CD4-positive, alpha-beta T cell treated with Interleukin-17A for 4 hours (primary cell): ENCODE results near the gene NADK.

Experiments used
- DNase-seq: peaks from one replicate; pipeline ENCODE4 v3.0.0-alpha.2; 2020; ENCODE audit warnings: mixed read lengths

The NADK gene, protein sequence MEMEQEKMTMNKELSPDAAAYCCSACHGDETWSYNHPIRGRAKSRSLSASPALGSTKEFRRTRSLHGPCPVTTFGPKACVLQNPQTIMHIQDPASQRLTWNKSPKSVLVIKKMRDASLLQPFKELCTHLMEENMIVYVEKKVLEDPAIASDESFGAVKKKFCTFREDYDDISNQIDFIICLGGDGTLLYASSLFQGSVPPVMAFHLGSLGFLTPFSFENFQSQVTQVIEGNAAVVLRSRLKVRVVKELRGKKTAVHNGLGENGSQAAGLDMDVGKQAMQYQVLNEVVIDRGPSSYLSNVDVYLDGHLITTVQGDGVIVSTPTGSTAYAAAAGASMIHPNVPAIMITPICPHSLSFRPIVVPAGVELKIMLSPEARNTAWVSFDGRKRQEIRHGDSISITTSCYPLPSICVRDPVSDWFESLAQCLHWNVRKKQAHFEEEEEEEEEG

DNA sequence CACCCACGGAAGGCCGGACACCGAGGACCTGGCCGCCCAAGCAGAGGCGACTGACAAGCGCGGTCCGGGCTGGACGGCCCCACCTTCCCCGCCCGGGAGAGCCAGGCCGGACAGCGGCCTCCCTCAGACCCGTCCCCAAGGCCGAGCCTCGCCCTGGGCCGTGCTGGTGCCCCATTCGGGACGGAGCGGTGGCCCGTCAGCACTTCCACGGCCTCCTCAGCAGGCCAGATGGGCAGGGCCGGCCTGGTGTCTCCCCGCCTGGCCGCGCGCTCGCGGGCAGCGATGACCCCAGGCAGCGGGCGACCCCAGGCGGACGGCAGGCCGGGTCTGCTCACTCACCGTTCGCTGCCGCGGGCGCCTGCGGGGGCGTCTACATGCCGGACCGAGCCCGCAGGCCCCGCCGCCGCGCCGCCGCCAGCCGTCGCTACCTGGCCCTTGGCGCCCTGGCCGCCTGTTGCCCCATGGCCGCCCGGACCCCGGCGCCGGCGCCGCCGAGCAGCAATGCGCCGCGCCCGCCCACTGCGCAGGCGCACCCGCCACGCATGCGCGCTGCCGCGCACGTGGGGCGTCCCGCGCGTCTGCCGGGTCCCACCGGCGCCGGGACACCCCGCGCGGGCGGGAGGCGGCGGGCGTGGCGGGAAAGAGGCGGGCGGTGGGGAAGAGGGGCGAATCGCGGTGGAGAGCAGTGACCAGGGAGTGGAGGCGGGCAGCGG, at the start of gene NADK:
Gene NADK (minus strand): TSS at position 521 of the 713 bp plus-strand sequence. CDS start 13,064 bp downstream, outside the sequence.
- peak; percentile 80 for DNase-seq

DNA sequence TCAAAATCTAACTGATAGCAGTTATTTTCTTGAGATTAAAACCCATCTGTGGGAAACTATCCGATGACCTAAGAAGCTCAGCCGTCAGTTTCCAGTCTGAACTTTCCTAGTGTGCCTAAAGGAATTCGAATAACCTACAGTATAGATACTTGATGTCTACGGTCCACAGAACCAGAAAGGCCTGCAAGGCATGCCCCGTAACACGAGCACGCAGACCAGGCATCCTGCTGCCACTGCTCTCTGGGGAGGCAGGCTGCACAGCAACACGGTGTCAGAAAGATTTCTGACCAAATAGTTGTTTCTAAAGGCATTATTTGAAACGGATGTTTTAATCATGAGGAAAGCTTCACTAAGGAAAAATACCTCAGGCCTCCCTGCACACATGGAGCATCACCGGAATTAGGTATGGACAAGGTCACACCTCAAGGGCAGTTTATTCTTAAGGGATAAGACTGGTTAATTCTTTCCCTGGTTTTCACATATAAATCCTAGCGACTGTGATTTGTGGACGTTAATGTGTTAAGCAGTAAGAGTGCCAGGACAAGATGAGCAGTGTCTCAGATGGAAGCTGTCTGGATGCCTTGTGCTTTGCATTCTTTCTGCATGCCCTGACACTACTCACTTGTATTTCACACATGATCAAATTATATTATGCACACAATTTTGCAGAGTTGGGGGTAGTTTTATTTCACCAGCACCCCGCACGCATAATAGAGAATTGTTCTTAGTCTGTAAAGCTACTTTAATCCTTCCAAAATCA, 49.0 kb upstream of the NADK start:
- no peak for DNase-seq

DNA sequence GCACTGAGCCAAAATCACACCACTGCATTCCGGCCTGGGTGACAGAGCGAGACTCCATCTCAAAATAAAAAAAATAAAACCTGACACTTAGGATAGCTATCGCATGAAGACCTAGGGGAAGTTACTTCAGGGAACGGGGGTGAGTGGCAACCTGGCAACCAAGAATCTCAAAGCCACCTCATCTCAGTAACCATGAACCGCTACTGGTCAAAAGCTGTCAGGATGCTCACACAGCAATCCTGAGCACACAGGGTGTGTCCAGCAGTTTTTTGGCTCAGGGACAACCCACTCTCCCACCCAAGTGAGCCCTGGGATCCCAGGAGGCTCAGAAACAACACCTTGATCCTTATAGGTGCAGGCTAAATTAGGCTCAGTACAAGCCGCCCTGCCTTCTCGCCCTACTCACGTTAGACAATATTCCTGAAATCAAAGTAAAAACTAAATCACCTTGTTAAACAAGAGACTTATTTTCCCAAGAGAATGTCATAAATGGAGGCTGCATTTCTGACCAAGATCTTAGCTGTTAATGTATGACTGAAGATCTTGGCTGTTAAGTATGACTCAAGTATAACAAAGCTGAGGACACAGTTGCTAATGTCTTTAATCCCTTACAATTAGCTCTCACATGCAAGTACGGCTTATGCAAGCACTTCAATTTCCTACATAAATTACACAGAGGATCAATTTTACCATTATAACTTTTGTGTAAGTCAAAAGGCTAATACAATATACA, 48.3 kb upstream of the NADK start:
- no peak for DNase-seq

DNA sequence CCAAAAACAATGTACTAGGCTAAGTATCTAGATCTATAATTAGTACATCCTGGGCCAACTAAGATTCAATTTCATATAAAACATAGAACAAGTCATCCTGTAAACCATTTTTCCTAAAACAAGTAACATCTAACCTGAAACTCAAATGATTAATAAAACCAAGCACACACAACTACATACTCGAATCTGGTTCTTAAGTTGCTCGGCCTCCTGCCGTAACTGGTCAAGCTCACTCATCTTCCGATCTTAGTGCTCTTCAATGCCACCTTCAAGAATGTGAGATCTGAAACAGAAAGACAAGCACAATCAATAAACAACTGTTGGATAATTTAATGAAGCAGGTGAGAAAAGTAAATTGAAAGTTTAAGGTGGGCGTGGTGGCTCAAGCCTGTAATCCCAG, 46.9 kb upstream of the NADK start:
- no peak for DNase-seq

DNA sequence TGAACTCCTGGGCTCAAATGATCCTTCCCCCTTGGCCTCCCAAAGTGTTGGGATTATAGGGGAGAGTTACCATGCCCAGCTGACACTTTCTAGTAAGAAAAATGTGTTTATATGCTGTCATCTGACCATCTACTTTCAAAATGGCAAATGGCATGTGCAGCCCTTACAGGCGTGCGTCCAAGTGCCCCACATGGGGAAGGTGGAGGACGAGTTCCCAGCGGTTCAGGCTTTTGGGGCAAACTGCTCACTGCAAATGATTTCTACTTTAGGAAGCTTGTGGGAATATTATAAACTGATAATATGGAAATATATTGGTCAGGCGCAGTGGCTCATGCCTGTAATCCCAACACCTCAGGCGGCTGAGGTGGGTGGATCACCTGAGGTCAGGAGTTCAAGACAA, 41.5 kb upstream of the NADK start:
- no peak for DNase-seq

DNA sequence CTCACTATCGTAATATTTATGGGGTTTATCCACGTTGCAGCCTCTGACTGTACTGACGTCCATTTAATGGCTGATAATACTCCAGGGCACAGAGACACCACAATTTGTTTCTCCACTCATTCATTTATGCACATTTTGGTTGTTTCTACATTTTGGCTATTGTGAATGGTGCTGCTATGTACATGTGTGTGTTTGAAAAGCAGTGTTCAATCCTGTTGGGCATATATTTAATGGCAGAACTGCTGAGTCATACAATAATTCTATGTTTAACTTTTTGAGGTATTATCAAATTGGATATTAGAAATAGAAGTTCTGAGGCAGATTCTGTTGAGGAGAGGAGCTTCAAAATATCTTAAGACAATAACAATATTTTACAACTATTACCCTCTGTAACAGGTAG, 39.0 kb upstream of the NADK start:
- DNase-seq = no peak

DNA sequence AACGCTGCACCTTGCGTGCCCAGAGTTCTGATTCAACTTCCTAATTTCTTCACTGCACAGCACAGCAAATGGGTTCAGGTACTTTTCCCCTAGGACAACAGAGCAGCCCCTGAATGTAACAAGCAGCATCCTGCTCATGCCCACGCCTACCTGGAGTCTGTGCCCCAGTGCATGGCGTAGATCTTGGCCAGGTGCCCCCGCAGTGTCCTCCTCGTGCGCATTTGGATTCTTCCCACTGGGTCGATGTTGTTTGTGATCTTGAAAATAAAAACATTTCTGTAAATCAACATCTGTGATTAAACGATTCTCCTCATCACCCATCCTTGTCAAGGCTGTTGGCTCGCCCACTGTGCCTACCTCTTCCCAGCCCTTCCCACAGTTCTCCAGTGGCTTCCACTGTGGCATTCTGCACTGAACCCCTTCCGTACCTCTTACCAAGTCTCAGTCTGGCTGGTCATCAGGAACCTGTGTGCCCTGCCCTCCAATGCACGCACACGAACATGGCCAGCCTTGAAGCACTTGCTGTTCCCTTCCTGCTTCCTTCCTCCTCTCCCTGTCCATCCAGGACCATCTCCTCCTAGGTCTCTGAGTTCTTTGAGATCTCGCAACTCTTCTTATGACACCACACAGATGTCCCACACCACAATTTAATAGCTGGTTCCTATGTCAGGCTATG, 37.5 kb upstream of the NADK start:
- no peak for DNase-seq

DNA sequence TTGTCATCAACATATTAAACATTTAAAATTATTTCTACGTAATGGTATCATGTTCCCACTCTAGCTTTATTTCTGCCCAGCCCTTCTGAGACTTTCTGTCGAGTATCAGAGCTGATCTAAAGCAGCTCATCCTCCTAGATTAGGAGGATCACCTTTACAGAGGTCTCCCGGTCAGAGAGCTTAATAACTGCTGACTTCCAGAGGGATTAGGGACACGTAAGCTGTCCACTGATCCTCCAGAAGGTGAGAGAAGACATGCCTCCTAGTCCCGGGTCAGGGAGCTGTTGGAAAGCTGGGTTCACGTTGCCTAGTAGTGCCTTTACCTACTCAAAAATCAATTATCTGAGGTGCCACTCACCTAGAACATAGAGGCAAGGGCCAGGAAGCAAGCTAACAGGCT, 31.2 kb upstream of the NADK start:
- DNase-seq = no peak

DNA sequence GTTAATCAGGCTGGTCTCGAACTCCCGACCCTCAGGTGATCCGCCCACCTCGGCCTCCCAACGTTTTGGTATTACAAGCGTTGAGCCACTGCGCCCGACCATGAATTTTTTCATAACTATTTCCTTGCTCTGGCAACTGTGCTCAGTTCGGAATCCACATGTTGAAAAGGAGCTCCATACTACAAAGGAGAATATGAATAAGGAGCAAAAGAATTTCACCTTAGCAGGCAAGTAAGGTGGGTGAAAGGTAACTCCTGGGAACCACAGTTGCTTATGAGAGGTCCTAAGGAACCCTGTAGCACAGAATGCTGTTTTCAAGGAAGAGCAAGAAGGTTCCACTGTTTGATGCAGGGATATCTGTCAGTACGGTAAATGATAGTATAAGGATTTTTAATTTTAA, 29.9 kb upstream of the NADK start:
- DNase-seq = no peak

DNA sequence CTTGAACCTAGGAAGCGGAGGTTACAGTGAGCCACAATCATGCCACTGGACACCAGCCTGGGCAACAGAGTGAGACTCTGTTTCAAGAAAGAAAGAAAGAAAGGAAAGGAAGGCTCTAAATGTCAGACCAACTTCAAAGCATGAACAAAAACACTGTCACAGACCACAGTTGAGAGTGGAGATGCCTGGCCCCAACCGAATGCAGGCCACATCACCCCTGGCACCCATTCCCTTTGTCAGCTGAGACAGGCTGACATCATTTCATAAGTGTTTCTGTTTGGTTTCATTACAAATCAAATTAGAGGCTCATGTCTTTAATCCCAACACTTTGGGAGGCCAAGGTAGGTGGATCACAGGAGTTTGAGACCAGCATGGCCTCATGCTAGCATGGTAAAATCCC, 28.6 kb upstream of the NADK start:
- DNase-seq = no peak

DNA sequence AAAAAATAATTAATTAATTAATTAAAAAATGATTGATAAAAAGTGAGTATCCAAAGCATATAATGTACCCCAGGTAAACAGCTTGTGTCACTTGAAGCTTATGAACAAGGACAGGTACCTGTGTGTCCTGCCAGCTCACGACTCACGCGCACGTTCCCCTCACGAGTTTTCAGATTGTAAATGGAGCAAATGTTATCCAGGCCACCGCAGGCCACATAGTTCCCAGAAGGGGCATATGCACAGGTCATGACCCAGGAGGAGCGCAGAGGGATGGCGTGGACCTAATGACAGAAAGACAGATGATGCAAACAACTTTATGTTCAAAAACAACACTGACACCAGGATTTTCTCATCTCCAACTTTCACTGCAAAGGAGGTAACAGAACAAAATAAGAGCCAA, 26.0 kb upstream of the NADK start:
- no peak for DNase-seq

DNA sequence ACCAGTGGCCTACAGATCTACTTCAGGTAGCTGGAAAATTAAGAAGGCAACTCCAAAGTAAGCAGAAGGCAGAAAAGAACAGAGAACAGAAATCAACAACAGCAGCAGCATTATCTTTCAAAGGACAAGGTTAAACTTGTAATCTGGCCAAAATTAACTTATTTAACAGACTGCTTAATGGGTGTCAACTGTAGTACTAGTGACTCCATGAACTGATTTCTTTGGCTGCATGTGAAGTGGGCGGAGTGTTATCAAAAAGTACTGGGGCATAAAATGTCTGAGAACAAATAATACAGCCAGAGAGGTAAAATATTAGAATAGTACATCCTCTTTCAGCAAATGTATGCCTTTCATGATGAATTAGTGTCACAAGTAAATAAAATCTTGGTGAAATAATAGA, 24.6 kb upstream of the NADK start:
- DNase-seq = no peak

DNA sequence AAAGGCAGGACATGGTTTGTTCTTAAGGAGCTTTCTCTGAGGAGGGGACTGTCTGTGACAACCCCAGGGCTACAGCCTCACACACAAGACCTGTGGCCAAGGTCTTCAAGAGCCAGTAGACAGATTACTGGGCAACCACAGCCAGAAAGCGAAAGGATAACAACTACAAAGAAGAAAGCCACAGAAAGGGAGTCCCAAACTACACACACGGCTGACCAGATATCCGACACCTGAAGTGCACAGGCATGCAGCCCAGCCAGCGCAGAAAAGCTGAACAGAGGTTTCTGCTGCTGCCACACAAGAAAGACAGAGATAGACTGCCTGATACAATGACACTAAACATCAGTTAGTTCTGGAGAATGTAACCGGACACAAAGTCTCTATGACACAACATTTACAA, 21.4 kb upstream of the NADK start:
- no peak for DNase-seq

DNA sequence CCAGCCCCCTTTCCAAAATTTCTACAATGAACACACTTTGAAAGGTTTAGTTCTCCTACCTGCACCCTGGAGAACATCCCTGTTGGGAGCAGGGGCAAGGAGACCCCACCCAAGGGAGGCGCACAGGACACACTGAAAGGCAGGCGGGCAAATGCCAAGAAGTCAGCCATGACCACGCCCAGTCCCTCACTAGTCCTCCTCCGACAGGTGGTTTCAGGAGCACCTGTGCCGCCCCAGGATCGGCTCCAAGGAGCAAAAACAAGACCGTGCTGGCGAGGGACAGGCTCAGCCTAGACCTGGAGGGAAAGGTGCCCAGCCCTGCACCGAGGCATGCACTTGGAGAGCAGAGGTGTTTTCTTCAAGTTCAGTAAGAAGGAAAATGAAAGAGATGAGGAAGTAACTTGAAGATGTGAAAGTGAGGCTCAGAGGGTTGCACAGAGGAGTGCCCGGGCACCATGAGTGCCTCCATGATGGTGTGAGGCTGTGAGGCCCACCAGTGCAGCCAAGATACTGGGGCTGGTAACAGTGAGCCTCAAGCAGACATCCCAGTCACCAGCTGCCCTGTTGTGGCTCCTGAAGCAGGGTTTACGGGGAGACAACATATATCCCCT, 19.6 kb upstream of the NADK start:
- no peak for DNase-seq

DNA sequence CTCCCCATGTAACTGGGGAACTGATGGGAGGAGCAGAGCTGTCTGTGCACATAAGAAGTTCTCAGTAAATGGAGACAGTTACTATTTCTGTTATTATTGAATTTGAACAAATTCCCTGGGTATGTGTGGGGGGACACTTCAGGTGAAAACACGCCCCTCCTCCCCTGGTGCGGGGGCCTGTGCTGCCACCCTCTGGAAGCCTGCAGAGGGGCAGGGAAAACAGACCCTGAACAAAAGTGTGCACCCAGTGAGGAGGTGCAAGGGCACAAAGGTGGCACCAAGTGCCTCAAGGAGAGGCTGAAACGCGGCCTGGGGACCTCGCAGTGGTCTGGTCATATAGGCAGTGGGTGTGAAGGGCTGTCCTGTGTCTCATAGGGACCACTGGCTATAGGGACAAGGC, 18.2 kb upstream of the NADK start:
- peak; percentile 33 for DNase-seq

DNA sequence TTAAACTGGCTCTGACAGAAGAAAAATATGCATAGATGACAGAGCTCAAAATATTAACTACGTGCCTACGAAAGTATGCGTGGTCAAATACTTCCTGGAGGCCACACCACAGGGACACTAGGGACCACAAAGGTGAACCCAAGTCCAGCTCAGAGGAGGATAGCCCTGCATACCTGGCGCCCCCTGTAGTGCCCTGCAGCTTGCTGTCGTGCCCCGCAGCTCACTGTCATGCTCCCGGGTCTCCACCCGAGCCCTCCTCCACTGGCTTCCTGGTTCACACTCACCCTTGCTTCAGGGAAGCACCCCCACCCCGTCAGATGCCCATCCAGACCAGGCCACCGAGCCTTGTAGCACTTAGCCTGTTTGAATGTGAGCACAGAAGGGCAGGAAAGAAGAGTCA, 16.7 kb upstream of the NADK start:
- no peak for DNase-seq

DNA sequence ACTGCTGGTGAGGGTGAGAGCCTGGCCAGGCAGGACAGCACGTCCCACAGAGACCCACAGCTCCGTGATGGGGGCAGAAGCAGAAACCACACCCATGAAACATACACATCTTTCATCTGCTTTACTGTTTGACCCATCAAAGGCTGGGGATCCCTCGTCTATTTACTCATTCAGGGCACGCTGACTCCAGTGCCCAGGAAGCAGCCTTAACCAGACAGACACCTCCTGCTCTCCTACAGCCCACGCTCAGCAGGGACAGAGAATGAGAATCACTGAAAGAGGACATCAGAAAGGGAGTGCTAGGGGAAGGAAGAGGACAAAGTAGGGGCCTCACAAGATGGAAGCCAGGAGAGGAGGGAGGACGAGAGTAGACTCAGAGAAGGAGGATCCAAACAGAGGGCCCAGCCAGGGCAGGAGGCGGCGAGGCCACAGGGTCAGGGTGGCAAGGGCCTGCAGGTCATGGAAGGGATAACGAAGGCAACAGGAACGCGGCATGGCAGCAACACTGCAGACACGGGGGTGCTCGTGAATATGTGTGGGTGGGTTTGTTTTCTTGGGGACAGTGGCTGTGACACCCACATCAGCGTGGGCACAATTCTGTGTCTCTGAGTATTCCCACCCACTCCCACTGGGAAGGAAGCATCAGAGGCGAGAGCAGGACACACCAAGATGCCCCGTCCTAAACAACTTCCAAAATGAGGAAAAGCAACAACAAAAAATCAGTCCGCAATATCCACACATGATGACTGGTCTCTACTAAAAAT, 15.4 kb upstream of the NADK start:
- no peak for DNase-seq

DNA sequence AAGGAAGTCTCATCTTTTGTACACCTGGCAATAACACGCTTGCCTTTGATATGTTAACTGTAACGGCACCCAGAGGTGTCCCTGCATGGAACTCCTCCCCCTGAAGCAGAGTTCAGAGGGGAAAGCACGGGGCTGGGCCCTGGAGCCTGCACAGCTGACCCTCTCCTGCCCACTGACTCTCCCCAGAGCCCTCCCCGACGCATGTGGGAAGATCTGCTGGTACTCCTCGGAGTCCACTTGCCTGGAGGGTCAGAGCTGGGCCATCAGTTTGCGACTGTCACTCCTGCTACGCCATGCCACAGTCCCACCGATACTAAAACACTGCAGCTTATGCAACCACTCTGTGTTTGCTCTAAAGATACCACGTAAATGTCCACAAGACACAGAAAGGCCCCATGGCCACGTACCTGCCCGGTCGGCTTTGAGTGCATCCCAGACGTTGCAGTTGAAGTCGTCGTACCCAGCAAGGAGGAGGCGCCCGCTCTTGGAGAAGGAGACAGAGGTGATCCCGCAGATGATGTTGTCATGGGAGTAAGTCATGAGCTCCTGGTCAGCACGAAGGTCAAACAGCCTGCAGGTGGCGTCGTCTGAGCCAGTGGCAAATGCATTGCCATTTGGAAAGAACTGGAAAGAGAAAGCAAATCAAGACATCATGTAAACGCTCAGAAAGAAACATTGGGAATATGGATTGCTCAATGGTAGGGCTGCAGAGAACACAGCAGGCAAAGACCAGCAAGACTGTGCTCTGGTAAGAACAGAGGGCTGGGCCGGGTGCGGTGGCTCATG, 10.6 kb upstream of the NADK start:
- DNase-seq = peak; percentile 21

DNA sequence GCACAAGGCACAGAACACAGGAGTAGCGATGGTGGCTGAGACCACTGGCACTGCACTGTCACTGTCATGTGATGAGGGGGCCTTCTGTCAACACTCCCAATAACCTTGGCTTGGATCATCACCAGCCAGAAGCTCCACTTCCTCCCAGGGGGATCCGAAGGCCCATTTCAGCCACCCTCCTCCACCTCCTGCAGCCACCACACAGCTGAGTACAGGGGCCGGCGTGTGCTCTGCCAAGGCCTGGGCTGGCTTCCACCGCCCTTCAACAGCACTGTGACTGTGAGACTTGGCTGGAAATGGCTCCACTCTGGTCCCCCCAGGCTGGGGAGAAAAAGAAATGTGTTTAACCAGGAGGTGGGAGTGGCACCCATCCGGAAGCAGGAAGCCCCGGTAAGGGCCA, 9.9 kb upstream of the NADK start:
- no peak for DNase-seq
